ENCODE data around the gene CTNNA2. TPM values are rescaled to one million over a fixed set of nuclear protein-coding genes. Genes with fewer than 3 reads are reported as not detected.

Gene CTNNA2
- total and polyA plus RNA-seq, 8 donors: 0.28 to 5.7 (median 0.44) TPM; not detected in 4

- Histone ChIP-seq H3K27me3 (no peaks in the 10 kb centered on the region), H3K36me3 (no peaks in the 10 kb centered on the region), H3K9me3 (no peaks in the 10 kb centered on the region), H3K4me3 (no peak overlapping the region), H3K4me1 (no peaks in the 10 kb centered on the region), H3K27ac (no peak overlapping the region)
- TF ChIP-seq EP300 (IDR thresholded peaks at IDR 0.05) (no peak), POLR2A (IDR thresholded peaks at IDR 0.05) (no peak), CTCF (IDR thresholded peaks at IDR 0.05) (no peak), POLR2AphosphoS5 (IDR thresholded peaks at IDR 0.05) (no peak)
- peak in 1 of 2 donors; percentile 17 for DNase-seq
- WGBS, 5 donors: 58 to 72% (median 65%) methylated on average over 7 of the region's 7 CpGs
- intact Hi-C loops (cut with DNase I; ENCODE audit: low total_unique reads): no loop called here
Measured at GRCh38 chr2:80105015-80105640, 592.3 kb downstream of the CTNNA2 start.

- intact Hi-C loops (cut with DNase I; ENCODE audit: low total_unique reads): no loop called here
- Histone ChIP-seq H3K27ac (no peak overlapping the region), H3K36me3 (no peaks in the 10 kb centered on the region), H3K27me3 (no peaks in the 10 kb centered on the region), H3K9me3 (no peaks in the 10 kb centered on the region), H3K4me1 (no peaks in the 10 kb centered on the region), H3K4me3 (no peak overlapping the region)
- TF ChIP-seq EP300 (IDR thresholded peaks at IDR 0.05) (no peak), POLR2A (IDR thresholded peaks at IDR 0.05) (no peak), CTCF (IDR thresholded peaks at IDR 0.05) (no peak)
- DNase-seq: no peak
Measured at GRCh38 chr2:80111185-80111584, 598.3 kb downstream of the CTNNA2 start.

- Histone ChIP-seq H3K4me1 (no peaks in the 10 kb centered on the region), H3K36me3 (no peaks in the 10 kb centered on the region), H3K27me3 (no peaks in the 10 kb centered on the region), H3K4me3 (no peak overlapping the region), H3K27ac (no peak overlapping the region), H3K9me3 (no peaks in the 10 kb centered on the region)
- no peak for TF ChIP-seq EP300 (IDR thresholded peaks at IDR 0.05)
- no peak for TF ChIP-seq CTCF (IDR thresholded peaks at IDR 0.05)
- TF ChIP-seq POLR2A (IDR thresholded peaks at IDR 0.05): no peak
- TF ChIP-seq POLR2AphosphoS5 (IDR thresholded peaks at IDR 0.05): no peak
- intact Hi-C loops (cut with DNase I; ENCODE audit: low total_unique reads): no loop called here
- 60 to 82% (median 71%) methylated on average over 3 of the region's 3 CpGs for WGBS, 5 donors
- DNase-seq: peak in 1 of 2 donors; percentile 23
Measured at GRCh38 chr2:80112790-80113189, 599.9 kb downstream of the CTNNA2 start.

- Histone ChIP-seq H3K4me3 (no peak overlapping the region), H3K4me1 (no peaks in the 10 kb centered on the region), H3K9me3 (no peaks in the 10 kb centered on the region), H3K36me3 (no peaks in the 10 kb centered on the region), H3K27ac (no peak overlapping the region), H3K27me3 (no peaks in the 10 kb centered on the region)
- intact Hi-C loops (cut with DNase I; ENCODE audit: low total_unique reads): no loop called here
- TF ChIP-seq CTCF (IDR thresholded peaks at IDR 0.05) (no peak), POLR2AphosphoS5 (IDR thresholded peaks at IDR 0.05) (no peak), POLR2A (IDR thresholded peaks at IDR 0.05) (no peak), EP300 (IDR thresholded peaks at IDR 0.05) (no peak)
- WGBS, 5 donors: 71 to 89% (median 76%) methylated on average over 3 of the region's 3 CpGs
- DNase-seq: no peak
Measured at GRCh38 chr2:80113399-80113798, 600.5 kb downstream of the CTNNA2 start.
